Upper lobe of right lung (tissue), 1 donor: Measurements from ENCODE around the gene HSD17B13. TPM values are rescaled to one million over a fixed set of nuclear protein-coding genes. Genes with fewer than 3 reads are reported as not detected.

Experiments
- ATAC-seq: fragments of 200-7000 bp; cut with Tn5 transposase; one replicate; pipeline ENCODE4 v1.9.1; 2020; ENCODE audit warnings: mild to moderate bottlenecking, moderate library complexity
- DNase-seq: peaks from one replicate; pipeline ENCODE4 v3.0.0-alpha.2; 2020
- H3K27ac ChIP-seq: fragments of 200-600 bp; one replicate; pipeline ENCODE4 v1.8.0; 2022
- H3K27me3 ChIP-seq: fragments of 200-600 bp; one replicate; pipeline ENCODE4 v1.8.0; 2022; ENCODE audit warnings: mild to moderate bottlenecking
- H3K36me3 ChIP-seq: fragments of 200-600 bp; one replicate; pipeline ENCODE4 v1.8.0; 2022
- H3K4me1 ChIP-seq: fragments of 200-600 bp; one replicate; pipeline ENCODE4 v1.8.0; 2022
- H3K4me3 ChIP-seq: fragments of 200-600 bp; one replicate; pipeline ENCODE4 v1.8.0; 2022; ENCODE audit warnings: mild to moderate bottlenecking
- H3K9me3 ChIP-seq: fragments of 200-600 bp; one replicate; pipeline ENCODE4 v1.8.0; 2022
- CTCF ChIP-seq: fragments of 200-600 bp; IDR thresholded peaks from one replicate; pipeline ENCODE4 v1.8.0; 2022; ENCODE audit warnings: antibody characterized with exemption
- intact Hi-C: fragments of 100-400 bp; cut with DNase I; formaldehyde crosslinking; loops from one replicate; pipeline ENCODE4 v1.11.0; 2022
- microRNA-seq: library from miRNA; unstranded; fragments of <30 nt; microRNA quantifications from one replicate; pipeline ENCODE4 v1.2.0, GENCODE V29; 2020; ENCODE audit warnings: borderline microRNAs expressed
- total RNA-seq: library from RNA; stranded (reverse); fragmentation: NEBNext Ultra II Directional; extraction: Animal tissue kit (Norgen Biotek cat#: 25700); gene quantifications from one replicate; pipeline ENCODE4 v1.2.1, GENCODE V29; 2021
- donor health status: DM: no; HTN: yes; CAD: no; lungs with severe emphysema.

The HSD17B13 gene
- total RNA-seq, 1 donor from 2014 or later, result 1.7 TPM

DNA sequence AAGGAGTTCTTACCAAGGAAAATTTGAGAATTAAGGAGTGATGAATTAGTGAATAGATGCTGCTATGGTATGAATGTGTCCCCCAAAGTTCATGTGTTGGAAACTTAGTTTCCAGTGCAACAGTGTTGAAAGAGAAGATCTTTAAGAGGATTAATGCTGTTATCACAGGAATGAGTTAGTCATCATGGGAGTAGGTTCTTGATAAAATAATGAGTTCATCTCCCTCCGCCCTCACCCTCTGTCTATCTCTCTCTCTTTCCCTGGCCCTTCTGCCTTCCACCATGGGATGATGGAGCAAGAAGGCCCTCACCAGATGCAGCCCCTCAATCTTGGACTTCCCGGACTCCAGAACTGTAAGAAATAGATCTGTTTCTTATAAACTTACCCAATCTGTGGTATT lies 64.0 kb downstream of the HSD17B13 start:
- H3K36me3 ChIP-seq, result no peaks in the 10 kb centered on the region
- ATAC-seq, result no peak
- no peaks in the 10 kb centered on the region for H3K9me3 ChIP-seq
- H3K4me3 ChIP-seq, result no peak overlapping the region
- no peak for TF ChIP-seq CTCF
- H3K27me3 ChIP-seq, result no peaks in the 10 kb centered on the region
- DNase-seq, result no peak
- H3K4me1 ChIP-seq, result no peaks in the 10 kb centered on the region
- H3K27ac ChIP-seq, result no peak overlapping the region
- intact Hi-C loops, result no loop called here

- no peak for ATAC-seq
- no peak overlapping the region for H3K4me3 ChIP-seq
- DNase-seq, result no peak
- no peaks in the 10 kb centered on the region for H3K36me3 ChIP-seq
- H3K27ac ChIP-seq, result no peak overlapping the region
- no peaks in the 10 kb centered on the region for H3K27me3 ChIP-seq
- H3K9me3 ChIP-seq, result no peaks in the 10 kb centered on the region
- no peaks in the 10 kb centered on the region for H3K4me1 ChIP-seq
- intact Hi-C loops, result no loop called here
- no peak for TF ChIP-seq CTCF
Observed at GRCh38 chr4:87257523-87257922, 65.2 kb downstream of the HSD17B13 start.

- no peaks in the 10 kb centered on the region for H3K9me3 ChIP-seq
- H3K27me3 ChIP-seq, result no peaks in the 10 kb centered on the region
- TF ChIP-seq CTCF, result no peak
- no peak for ATAC-seq
- H3K36me3 ChIP-seq, result no peaks in the 10 kb centered on the region
- no peak overlapping the region for H3K4me3 ChIP-seq
- intact Hi-C loops, result no loop called here
- H3K4me1 ChIP-seq, result no peaks in the 10 kb centered on the region
- no peak for DNase-seq
- no peak overlapping the region for H3K27ac ChIP-seq
Observed at GRCh38 chr4:87255755-87256154, 66.9 kb downstream of the HSD17B13 start.

Small RNAs within 50 kb of the gene (microRNA-seq; reads per million reads assigned to microRNA genes)
- gene MIR5705, result not detected

Other genes starting within 250 kb of the HSD17B13 start
- gene KLHL8, start 102.3 kb downstream of the HSD17B13 start, total RNA-seq, result 18.4 TPM
- gene HSD17B11, start 68.3 kb upstream of the HSD17B13 start, total RNA-seq, result 95.6 TPM
- 43.9 TPM for gene NUDT9, start 99.7 kb upstream of the HSD17B13 start, total RNA-seq
- 369 TPM for gene SPARCL1, start 206.5 kb upstream of the HSD17B13 start, total RNA-seq